ENCODE data around the gene ESPL1.

DNA sequence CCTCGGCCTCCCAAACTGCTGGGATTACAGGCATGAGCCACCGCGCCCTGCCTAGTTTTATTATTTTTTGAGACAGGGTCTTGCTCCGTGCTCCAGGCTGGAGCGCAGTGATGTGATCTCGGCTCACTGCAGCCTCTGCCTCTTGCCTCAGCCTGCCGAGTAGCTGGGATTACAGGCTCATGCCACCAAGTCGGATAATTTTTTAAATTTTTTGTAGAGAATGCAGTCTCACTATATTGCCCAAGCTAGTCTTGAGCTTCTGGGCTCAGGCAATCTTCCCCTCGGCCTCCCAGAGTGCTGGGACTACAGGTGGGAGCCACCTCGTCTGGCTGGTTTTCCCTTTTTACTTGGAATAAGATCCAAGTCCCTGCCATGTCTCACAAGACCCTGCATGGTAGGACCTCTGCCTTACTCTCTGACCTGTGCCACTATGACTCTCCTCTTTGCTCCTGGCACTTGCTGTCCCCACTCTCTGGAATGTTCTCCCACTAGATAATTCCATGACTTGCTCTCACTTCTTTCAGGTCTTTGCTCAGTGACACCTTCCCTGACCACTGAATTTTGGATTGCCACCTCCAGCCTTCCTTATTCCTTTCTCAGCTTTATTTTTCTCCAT, 28.3 kb upstream of the ESPL1 start:
- TF ChIP-seq, protein P1, sequence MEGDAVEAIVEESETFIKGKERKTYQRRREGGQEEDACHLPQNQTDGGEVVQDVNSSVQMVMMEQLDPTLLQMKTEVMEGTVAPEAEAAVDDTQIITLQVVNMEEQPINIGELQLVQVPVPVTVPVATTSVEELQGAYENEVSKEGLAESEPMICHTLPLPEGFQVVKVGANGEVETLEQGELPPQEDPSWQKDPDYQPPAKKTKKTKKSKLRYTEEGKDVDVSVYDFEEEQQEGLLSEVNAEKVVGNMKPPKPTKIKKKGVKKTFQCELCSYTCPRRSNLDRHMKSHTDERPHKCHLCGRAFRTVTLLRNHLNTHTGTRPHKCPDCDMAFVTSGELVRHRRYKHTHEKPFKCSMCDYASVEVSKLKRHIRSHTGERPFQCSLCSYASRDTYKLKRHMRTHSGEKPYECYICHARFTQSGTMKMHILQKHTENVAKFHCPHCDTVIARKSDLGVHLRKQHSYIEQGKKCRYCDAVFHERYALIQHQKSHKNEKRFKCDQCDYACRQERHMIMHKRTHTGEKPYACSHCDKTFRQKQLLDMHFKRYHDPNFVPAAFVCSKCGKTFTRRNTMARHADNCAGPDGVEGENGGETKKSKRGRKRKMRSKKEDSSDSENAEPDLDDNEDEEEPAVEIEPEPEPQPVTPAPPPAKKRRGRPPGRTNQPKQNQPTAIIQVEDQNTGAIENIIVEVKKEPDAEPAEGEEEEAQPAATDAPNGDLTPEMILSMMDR (IDR thresholded peaks at IDR 0.05), result no peak
- no peak for TF ChIP-seq POLR2A (IDR thresholded peaks at IDR 0.05)

Data from breast epithelium (tissue), 3 donors.